HepG2 (cell line): ENCODE measurements around the gene PAK2. TPM values are rescaled to one million over a fixed set of nuclear protein-coding genes. Genes with fewer than 3 reads are reported as not detected.

Experiments
- ARID4A ChIP-seq: sonication (generic); formaldehyde crosslinking; IDR thresholded peaks from 2 replicates; pipeline ENCODE4 v1.5.0; 2020; ENCODE audit warnings: mild to moderate bottlenecking, missing genetic modification reagents, borderline replicate concordance
- CCAR2 ChIP-seq: fragments of 200-400 bp; formaldehyde crosslinking; optimal IDR thresholded peaks from 2 replicates; pipeline ENCODE3; 2018; ENCODE audit warnings: low read depth, mild to moderate bottlenecking, low read length, moderate library complexity
- ELF1 ChIP-seq: sonication (generic); formaldehyde crosslinking; IDR thresholded peaks from 2 replicates; pipeline ENCODE4 v1.4.0; 2020; ENCODE audit warnings: missing genetic modification reagents
- POLR2A ChIP-seq, 2 experiments: IDR thresholded peaks; 2 replicates each; pipeline ENCODE4 v1.6.1; 2011; ENCODE audit warnings: low read depth in 2 of 2, low read length in 2 of 2, mild to moderate bottlenecking in 1 of 2, moderate library complexity in 1 of 2; ENCODE audit not compliant: insufficient read depth in 1 of 2
- PPARG ChIP-seq: conservative IDR thresholded peaks from 2 replicates; pipeline ENCODE4 v1.6.1; 2016; ENCODE audit warnings: missing biosample characterization, missing genetic modification reagents
- ZFP37 ChIP-seq: sonication (generic); formaldehyde crosslinking; IDR thresholded peaks from 2 replicates; pipeline ENCODE4 v1.4.0; 2020; ENCODE audit warnings: missing genetic modification reagents, borderline replicate concordance
- ZNF431 ChIP-seq: sonication (generic); formaldehyde crosslinking; IDR thresholded peaks from 2 replicates; pipeline ENCODE4 v1.9.0; 2022; ENCODE audit warnings: missing genetic modification reagents, low read depth, mild to moderate bottlenecking, borderline replicate concordance
- ZNF503 ChIP-seq: sonication (generic); formaldehyde crosslinking; IDR thresholded peaks from 2 replicates; pipeline ENCODE4 v1.4.0; 2020; ENCODE audit warnings: missing genetic modification reagents
- ZNF558 ChIP-seq: sonication (generic); formaldehyde crosslinking; IDR thresholded peaks from 2 replicates; pipeline ENCODE4 v1.9.0; 2022; ENCODE audit warnings: mild to moderate bottlenecking, missing genetic modification reagents, borderline replicate concordance
- ZNF841 ChIP-seq: sonication (generic); formaldehyde crosslinking; IDR thresholded peaks from 2 replicates; pipeline ENCODE4 v1.8.1; 2023; ENCODE audit warnings: missing genetic modification reagents, borderline replicate concordance
- polyA plus RNA-seq, 8 experiments: library from polyadenylated mRNA; depleted of rRNA in 3 of 8; stranded (reverse) in 7 of 8; unstranded in 1 of 8; fragments of >200 nt; fragmentation: Illumina TruSeq in 4 of 8; extraction: Trizol in 4 of 8; gene quantifications; 2 replicates each; pipeline versions ENCODE4 v1.2.1 to v1.2.3, GENCODE V29; 2011 to 2016; ENCODE audit warnings: low read depth in 4 of 8, missing spikeins in 1 of 8, mixed read lengths in 1 of 8; ENCODE audit not compliant: insufficient read depth in 1 of 8
- total RNA-seq, 5 experiments: library from RNA; depleted of rRNA; stranded (reverse); fragments of >200 nt; fragmentation: Illumina TruSeq; extraction: Trizol; gene quantifications; 2 replicates each; pipeline ENCODE4 v1.2.3, GENCODE V29; 2016; ENCODE audit warnings: low read depth in 1 of 5
- TF ChIP-seq, protein P1 (sequence below): sonication (generic); formaldehyde crosslinking; IDR thresholded peaks from 2 replicates; pipeline ENCODE4 v1.4.0; 2020; ENCODE audit warnings: low read depth, mild to moderate bottlenecking, missing genetic modification reagents
- TF ChIP-seq, protein P2 (sequence below): sonication (generic); formaldehyde crosslinking; IDR thresholded peaks from 2 replicates; pipeline ENCODE4 v1.4.0; 2020; ENCODE audit warnings: missing genetic modification reagents, borderline replicate concordance
- TF ChIP-seq, protein P3 (sequence below): sonication (generic); formaldehyde crosslinking; IDR thresholded peaks from 2 replicates; pipeline ENCODE4 v1.4.0; 2020; ENCODE audit warnings: missing genetic modification reagents

The PAK2 gene
- total and polyA plus RNA-seq, 2 of the 13 experiments (the other 11 are each of a cell fraction or from before 2014, with no cell fraction given) = 23.0 to 24.7 TPM

DNA sequence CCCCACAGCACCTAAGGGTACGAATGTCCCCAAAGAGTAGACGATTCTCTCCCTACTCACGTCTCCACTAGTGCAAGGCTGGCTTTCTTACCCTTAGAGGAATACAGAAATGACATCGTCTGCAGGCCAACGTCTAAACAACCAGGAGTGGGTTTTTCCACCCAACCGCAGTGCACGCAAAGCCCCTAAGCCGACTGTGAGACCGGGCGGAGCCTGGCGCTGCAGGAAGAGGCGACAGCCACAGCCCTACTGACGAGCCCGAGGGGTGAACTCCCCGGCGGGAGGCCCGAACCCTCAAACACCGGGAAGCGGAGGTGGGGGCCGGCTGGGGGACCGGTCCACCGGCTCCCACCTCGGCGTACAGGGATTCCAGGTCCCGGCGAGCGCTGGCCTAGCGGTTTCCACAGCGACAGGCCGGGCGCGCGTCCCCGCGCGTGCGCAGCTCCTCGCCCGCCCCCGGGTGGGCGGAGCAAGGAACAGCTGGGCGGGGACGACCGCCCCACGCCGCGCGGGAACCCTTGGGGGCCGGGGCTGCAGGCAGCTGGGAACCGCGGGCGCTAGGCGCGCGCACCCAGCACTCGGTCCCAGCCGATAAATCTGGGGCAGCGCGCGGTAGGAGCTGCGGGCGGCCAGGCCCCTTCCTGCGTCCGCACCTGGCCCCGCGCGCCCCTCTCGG, 27.7 kb upstream of the PAK2 start, which contains the start of the genes CEP19 and PIGX (continued):
- peak; percentile 52 for TF ChIP-seq ARID4A
- no peak for TF ChIP-seq ZNF431
- TF ChIP-seq PPARG (CRISPR knock-in tag) = no peak
- no peak for TF ChIP-seq ZFP37 (CRISPR knock-in tag)
- peak; percentile 44 to 87; a peak in 3 of 4 replicates for TF ChIP-seq POLR2A (IDR thresholded peaks at IDR 0.05; ENCODE audit: insufficient read depth in 1 of 2, low read depth in 2 of 2, low read length in 2 of 2)
- TF ChIP-seq ZNF841 = no peak
- TF ChIP-seq ZNF558 = peak; percentile 39; the same call in 1 of the 2 replicates
- TF ChIP-seq, protein P1, sequence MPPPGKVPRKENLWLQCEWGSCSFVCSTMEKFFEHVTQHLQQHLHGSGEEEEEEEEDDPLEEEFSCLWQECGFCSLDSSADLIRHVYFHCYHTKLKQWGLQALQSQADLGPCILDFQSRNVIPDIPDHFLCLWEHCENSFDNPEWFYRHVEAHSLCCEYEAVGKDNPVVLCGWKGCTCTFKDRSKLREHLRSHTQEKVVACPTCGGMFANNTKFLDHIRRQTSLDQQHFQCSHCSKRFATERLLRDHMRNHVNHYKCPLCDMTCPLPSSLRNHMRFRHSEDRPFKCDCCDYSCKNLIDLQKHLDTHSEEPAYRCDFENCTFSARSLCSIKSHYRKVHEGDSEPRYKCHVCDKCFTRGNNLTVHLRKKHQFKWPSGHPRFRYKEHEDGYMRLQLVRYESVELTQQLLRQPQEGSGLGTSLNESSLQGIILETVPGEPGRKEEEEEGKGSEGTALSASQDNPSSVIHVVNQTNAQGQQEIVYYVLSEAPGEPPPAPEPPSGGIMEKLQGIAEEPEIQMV (CRISPR knock-in tag) = no peak
- TF ChIP-seq, protein P2, sequence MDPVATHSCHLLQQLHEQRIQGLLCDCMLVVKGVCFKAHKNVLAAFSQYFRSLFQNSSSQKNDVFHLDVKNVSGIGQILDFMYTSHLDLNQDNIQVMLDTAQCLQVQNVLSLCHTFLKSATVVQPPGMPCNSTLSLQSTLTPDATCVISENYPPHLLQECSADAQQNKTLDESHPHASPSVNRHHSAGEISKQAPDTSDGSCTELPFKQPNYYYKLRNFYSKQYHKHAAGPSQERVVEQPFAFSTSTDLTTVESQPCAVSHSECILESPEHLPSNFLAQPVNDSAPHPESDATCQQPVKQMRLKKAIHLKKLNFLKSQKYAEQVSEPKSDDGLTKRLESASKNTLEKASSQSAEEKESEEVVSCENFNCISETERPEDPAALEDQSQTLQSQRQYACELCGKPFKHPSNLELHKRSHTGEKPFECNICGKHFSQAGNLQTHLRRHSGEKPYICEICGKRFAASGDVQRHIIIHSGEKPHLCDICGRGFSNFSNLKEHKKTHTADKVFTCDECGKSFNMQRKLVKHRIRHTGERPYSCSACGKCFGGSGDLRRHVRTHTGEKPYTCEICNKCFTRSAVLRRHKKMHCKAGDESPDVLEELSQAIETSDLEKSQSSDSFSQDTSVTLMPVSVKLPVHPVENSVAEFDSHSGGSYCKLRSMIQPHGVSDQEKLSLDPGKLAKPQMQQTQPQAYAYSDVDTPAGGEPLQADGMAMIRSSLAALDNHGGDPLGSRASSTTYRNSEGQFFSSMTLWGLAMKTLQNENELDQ (CRISPR knock-in tag) = no peak
- no peak for TF ChIP-seq CCAR2
- TF ChIP-seq ELF1 (CRISPR knock-in tag) = peak; percentile 40; the same call in 1 of the 2 replicates
- TF ChIP-seq, protein P3, sequence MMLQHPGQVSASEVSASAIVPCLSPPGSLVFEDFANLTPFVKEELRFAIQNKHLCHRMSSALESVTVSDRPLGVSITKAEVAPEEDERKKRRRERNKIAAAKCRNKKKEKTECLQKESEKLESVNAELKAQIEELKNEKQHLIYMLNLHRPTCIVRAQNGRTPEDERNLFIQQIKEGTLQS (CRISPR knock-in tag) = 0 out of 2 replicates have a peak, but pooled peaks have one; percentile 7
- TF ChIP-seq ZNF503 (CRISPR knock-in tag) = no peak
